Rectal smooth muscle tissue (tissue), 1 donor: Measurements from ENCODE around the gene SS18L1.

Experiments
- H3K27ac ChIP-seq: one replicate; pipeline ENCODE4 v1.7.0; 2013; ENCODE audit warnings: low read depth, low read length, inconsistent platforms
- H3K27me3 ChIP-seq: one replicate; pipeline ENCODE4 v1.7.0; 2013; ENCODE audit warnings: low read length; ENCODE audit not compliant: control insufficient read depth, insufficient read depth
- H3K36me3 ChIP-seq: one replicate; pipeline ENCODE4 v1.7.0; 2013; ENCODE audit warnings: low read length; ENCODE audit not compliant: control insufficient read depth, insufficient read depth
- H3K4me1 ChIP-seq: one replicate; pipeline ENCODE4 v1.7.0; 2013; ENCODE audit warnings: low read length; ENCODE audit not compliant: control insufficient read depth, insufficient read depth
- H3K4me3 ChIP-seq: one replicate; pipeline ENCODE4 v1.7.0; 2013; ENCODE audit warnings: low read length
- H3K9ac ChIP-seq: one replicate; pipeline ENCODE4 v1.7.0; 2013; ENCODE audit warnings: low read length

Gene SS18L1

GRCh38 chr20:62201173-62202082 lies 57.9 kb downstream of the SS18L1 start:
- H3K27ac ChIP-seq, result no peak overlapping the region

GRCh38 chr20:62202083-62202395 lies 58.5 kb downstream of the SS18L1 start:
- no peaks in the 10 kb centered on the region for H3K4me1 ChIP-seq
- no peak overlapping the region for H3K4me3 ChIP-seq
- H3K9ac ChIP-seq, result no peak overlapping the region
- no peak overlapping the region for H3K27ac ChIP-seq
- peaks cover 27% of the 10 kb centered on the region for H3K36me3 ChIP-seq
- no peaks in the 10 kb centered on the region for H3K27me3 ChIP-seq

More at GRCh38 chr20:62201173-62202082, 57.9 kb downstream of the SS18L1 start:
- H3K9ac ChIP-seq, result no peak overlapping the region
- H3K36me3 ChIP-seq, result peaks cover 27% of the 10 kb centered on the region
- no peaks in the 10 kb centered on the region for H3K4me1 ChIP-seq
- no peaks in the 10 kb centered on the region for H3K27me3 ChIP-seq
- H3K4me3 ChIP-seq, result no peak overlapping the region

GRCh38 chr20:62202676-62203377 lies 59.3 kb downstream of the SS18L1 start:
- no peak overlapping the region for H3K27ac ChIP-seq
- no peaks in the 10 kb centered on the region for H3K27me3 ChIP-seq
- H3K4me3 ChIP-seq, result no peak overlapping the region
- no peak overlapping the region for H3K9ac ChIP-seq
- H3K4me1 ChIP-seq, result no peaks in the 10 kb centered on the region
- H3K36me3 ChIP-seq, result peaks cover 24% of the 10 kb centered on the region

DNA sequence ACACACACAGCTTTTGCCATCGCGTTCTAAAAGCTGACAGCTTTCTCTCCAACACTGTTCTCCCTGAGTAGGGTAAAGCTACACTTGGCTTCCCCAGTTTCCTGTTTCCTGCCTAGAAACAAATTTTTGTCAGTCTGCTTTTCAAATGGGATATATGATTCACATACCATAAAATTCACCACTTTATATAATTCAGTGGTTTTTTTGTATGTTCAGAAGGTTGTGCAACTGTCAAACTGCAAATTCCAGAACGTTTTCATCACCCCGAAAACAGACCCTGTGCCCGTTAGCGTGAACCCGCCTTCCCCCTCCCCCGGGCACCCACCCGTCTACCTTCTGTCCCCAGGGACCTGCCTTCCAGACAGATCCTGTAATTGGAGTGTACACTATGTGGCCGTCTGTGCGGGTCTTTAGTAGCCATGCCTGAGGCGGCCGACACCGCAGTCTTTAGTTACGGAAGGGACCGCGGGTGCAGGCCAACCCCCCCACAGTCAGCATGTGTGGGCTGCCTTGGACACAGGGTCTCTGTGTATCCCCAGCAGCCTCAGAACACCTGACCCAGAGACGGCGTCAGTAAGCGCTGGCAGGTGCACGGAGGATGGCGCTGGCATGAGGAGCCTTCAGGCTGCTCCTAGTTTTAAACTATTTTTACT lies 59.9 kb downstream of the SS18L1 start:
- Histone ChIP-seq H3K4me3 (no peak overlapping the region), H3K36me3 (peaks cover 20% of the 10 kb centered on the region), H3K9ac (no peak overlapping the region), H3K4me1 (no peaks in the 10 kb centered on the region), H3K27ac (no peak overlapping the region), H3K27me3 (no peaks in the 10 kb centered on the region)

DNA sequence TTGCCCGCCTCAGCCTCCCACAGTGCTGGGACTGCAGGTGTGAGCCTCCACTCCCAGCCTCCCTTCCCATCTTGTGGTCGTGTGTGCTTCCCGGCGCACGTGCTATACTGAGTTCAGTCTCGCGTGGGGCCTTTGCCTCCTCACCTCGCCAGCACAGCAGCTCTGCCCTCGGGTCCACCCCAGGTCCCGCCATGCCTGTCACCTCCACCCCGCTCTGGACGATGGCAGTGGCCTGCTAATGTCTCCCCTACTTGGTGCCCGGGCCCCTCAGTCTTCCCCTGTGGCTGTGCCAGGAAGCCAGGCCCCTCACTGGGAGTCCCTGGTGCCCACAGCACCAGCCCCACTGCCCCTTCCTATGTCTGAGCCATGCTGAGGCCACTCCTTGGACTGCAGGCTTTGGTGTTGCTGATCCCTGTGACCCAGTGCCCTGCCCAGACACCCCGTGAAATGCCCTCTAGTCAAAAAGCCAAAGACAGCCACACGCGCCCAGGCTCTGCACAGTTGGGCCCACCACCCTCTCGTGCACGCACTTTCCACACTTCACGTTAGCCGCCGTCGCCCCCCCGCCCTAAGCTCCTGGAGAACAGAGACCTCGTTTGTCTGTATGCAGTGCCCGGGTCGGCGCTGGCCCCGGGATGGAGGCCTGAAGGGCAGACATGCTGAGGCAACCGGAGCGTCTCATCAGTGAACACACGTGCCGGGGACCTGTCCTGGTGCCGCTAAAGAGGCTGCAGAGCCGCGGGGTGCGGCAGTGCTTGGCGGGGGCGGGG lies 62.2 kb downstream of the SS18L1 start:
- Histone ChIP-seq H3K9ac (no peak overlapping the region), H3K4me3 (no peak overlapping the region), H3K4me1 (no peaks in the 10 kb centered on the region), H3K36me3 (peaks cover 11% of the 10 kb centered on the region), H3K27me3 (peaks cover 10% of the 10 kb centered on the region), H3K27ac (no peak overlapping the region)

GRCh38 chr20:62206388-62206775 lies 62.8 kb downstream of the SS18L1 start:
- Histone ChIP-seq H3K4me3 (no peak overlapping the region), H3K4me1 (no peaks in the 10 kb centered on the region), H3K27ac (no peak overlapping the region), H3K27me3 (peaks cover 14% of the 10 kb centered on the region), H3K9ac (no peak overlapping the region), H3K36me3 (peaks cover 7% of the 10 kb centered on the region)

DNA sequence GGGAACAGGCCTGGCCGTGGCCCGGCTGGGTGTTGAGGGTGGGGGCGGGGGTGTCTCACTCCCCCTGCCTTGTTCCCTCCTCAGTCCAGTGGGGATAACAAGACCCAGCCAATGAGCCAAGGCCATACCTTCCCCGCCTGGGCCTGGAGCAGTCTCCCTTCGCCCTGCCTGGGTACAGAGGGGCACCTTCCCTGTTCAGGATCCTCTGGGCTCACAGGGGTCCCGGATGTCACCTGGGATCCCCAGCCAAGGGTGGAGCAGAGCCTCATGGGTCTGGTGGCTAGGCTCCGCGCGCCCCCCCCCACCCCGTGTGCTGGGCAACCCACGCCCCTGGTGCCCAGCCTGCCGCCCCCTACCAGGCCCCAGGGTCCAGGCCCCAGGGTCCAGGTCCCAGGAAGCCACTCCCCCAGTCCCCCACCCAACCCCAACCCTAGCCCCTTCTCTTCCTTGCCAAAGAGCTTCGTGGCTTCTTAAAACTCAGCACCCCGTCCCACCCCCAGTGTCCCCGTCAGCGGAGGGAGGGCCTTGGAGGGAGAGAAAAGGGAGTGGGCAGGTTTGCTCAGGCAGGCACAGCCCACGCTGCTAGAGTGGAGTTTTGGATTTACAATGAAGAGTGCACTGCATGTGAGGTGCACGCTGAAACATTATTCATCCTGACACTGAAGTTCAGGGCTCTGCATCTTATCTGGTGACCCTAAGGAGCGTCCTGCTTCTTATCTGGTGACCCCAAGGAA lies 64.7 kb downstream of the SS18L1 start:
- Histone ChIP-seq H3K9ac (no peak overlapping the region), H3K4me1 (no peaks in the 10 kb centered on the region), H3K4me3 (no peak overlapping the region), H3K27me3 (peaks cover 24% of the 10 kb centered on the region), H3K36me3 (peaks cover under 1% of the 10 kb centered on the region), H3K27ac (no peak overlapping the region)

DNA sequence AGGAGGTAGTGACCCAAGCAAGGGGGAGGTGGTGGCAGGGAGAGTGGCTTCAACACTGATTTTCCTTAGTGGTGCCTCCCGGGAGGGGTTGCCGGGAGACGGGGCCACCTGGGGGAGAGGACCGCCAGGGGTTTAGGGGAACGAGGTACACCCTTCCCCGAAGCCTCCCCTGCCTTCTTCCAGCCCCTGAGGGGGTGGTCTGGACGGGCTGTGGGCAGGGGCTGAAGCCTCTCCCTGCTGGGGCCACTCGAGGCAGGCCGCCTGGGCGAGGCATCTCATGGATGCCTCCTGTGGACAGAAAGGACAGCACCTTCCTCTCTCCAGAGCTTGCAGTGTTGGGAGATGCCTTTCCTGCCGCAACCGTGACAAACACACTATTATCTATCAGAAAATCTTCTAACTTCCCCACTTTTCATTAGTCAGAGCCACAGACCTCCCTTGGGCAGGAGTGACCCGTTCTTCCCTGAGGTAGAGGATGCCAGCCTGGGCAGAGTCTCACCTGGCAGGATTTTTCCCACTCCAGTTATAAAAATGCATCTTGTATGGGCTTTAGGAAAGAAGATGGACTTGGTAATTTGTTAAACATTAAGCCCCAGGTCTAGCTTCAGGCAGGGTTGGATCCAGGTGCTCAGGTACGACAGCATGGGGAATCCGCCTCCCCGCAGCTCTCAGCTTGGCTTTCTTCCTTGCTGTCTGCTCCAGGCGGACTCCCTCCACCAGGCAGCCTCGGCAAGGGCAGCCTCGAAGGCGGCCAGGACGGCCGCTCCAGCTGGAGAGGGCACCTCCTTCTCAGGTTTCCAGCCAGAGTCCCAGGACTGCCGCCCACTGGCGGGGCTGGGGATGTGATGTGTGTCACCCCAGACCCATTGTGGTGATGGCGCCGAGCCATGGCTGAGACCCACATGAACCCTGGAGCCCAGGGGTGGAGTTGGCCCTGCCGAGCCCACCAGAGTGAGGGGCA lies 65.5 kb downstream of the SS18L1 start:
- H3K9ac ChIP-seq, result no peak overlapping the region
- H3K27me3 ChIP-seq, result peaks cover 24% of the 10 kb centered on the region
- no peak overlapping the region for H3K27ac ChIP-seq
- H3K36me3 ChIP-seq, result no peaks in the 10 kb centered on the region
- H3K4me3 ChIP-seq, result no peak overlapping the region
- no peaks in the 10 kb centered on the region for H3K4me1 ChIP-seq

GRCh38 chr20:62209850-62210495 lies 66.4 kb downstream of the SS18L1 start:
- no peaks in the 10 kb centered on the region for H3K36me3 ChIP-seq
- peaks cover 28% of the 10 kb centered on the region for H3K27me3 ChIP-seq
- H3K4me1 ChIP-seq, result no peaks in the 10 kb centered on the region
- H3K4me3 ChIP-seq, result no peak overlapping the region
- no peak overlapping the region for H3K27ac ChIP-seq
- no peak overlapping the region for H3K9ac ChIP-seq

DNA sequence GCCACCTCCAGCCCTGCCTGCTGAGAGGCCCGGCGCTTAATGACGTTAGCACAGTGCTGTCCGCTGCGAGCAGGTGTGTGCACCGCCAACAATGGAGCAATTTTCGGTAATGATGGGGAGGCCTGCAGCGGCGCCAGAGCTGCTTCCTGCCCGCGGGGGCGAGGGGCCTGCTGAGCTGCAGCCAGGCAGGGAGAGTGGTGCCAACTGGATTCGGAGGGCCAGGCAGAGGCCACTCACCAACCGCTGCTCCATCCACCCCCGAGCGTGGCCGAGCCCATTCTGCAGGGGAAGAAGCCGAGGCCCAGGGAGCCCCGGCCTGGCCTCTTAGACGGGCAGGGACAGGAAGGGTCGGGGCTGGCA lies 66.9 kb downstream of the SS18L1 start:
- Histone ChIP-seq H3K9ac (no peak overlapping the region), H3K4me3 (no peak overlapping the region), H3K4me1 (no peaks in the 10 kb centered on the region), H3K36me3 (no peaks in the 10 kb centered on the region), H3K27ac (no peak overlapping the region), H3K27me3 (peaks cover 29% of the 10 kb centered on the region)
